Mucosa of rectum (tissue), 2 donors: ENCODE results near the gene PICALM.
A peak's percentile ranks its signal among the peaks of the same experiment; 100 is the strongest.

Experiments
- H3K27ac ChIP-seq, 2 donors: one replicate each; pipeline ENCODE4 v1.7.0; 2013; ENCODE audit warnings: inconsistent platforms in 2 of 2, low read depth in 2 of 2, low read length in 2 of 2
- H3K27me3 ChIP-seq, 2 donors: one replicate each; pipeline ENCODE4 v1.7.0; 2013; ENCODE audit warnings: low read length in 2 of 2; ENCODE audit not compliant: control insufficient read depth in 2 of 2, insufficient read depth in 2 of 2
- H3K36me3 ChIP-seq, 2 donors: one replicate each; pipeline ENCODE4 v1.7.0; 2013; ENCODE audit warnings: low read length in 2 of 2; ENCODE audit not compliant: control insufficient read depth in 2 of 2, insufficient read depth in 2 of 2
- H3K4me1 ChIP-seq, 2 donors: one replicate each; pipeline ENCODE4 v1.7.0; 2013; ENCODE audit warnings: low read length in 2 of 2, mild to moderate bottlenecking in 1 of 2; ENCODE audit not compliant: control insufficient read depth in 2 of 2, insufficient read depth in 2 of 2
- H3K4me3 ChIP-seq, 2 donors: one replicate each; pipeline ENCODE4 v1.7.0; 2013; ENCODE audit warnings: low read length in 2 of 2
- H3K9ac ChIP-seq, 2 donors: one replicate each; pipeline ENCODE4 v1.7.0; 2013; ENCODE audit warnings: low read length in 2 of 2, low read depth in 1 of 2, mild to moderate bottlenecking in 1 of 2
- H3K9me3 ChIP-seq, 2 donors: one replicate each; pipeline ENCODE4 v1.7.0; 2013; ENCODE audit warnings: low read length in 2 of 2; ENCODE audit not compliant: control insufficient read depth in 2 of 2
- donor health status: healthy.
- donor health status: Normal muscosa, but diverticular disease.

PICALM gene

GRCh38 chr11:86067009-86067850 is 1.7 kb downstream of the PICALM start:
- Histone ChIP-seq H3K4me1 (peaks cover 16 to 21% of the 10 kb centered on the region in 2 donors), H3K9me3 (no peaks in the 10 kb centered on the region), H3K4me3 (peak overlapping the region; percentile 97 to 98), H3K9ac (peak overlapping the region; percentile 97 to 98), H3K27ac (peak overlapping the region; percentile 93 to 97), H3K36me3 (no peaks in the 10 kb centered on the region), H3K27me3 (no peaks in the 10 kb centered on the region)

GRCh38 chr11:86066657-86067008 is 2.3 kb downstream of the PICALM start:
- Histone ChIP-seq H3K4me3 (peak overlapping the region; percentile 97 to 98), H3K9me3 (no peaks in the 10 kb centered on the region), H3K27ac (peak overlapping the region; percentile 93 to 97), H3K36me3 (no peaks in the 10 kb centered on the region), H3K27me3 (no peaks in the 10 kb centered on the region), H3K9ac (peak overlapping the region; percentile 44 to 97), H3K4me1 (peaks cover 19 to 21% of the 10 kb centered on the region in 2 donors)

GRCh38 chr11:86066033-86066432 is 2.9 kb downstream of the PICALM start:
- Histone ChIP-seq H3K4me1 (peaks cover 19 to 21% of the 10 kb centered on the region in 2 donors), H3K4me3 (peak overlapping the region; percentile 97 to 98), H3K9ac (peak overlapping the region; percentile 17 to 97), H3K9me3 (no peaks in the 10 kb centered on the region), H3K27me3 (no peaks in the 10 kb centered on the region), H3K27ac (peak overlapping the region in 1 of 2 donors; percentile 93), H3K36me3 (no peaks in the 10 kb centered on the region)

- Histone ChIP-seq H3K27me3 (no peaks in the 10 kb centered on the region), H3K9ac (no peak overlapping the region), H3K36me3 (no peaks in the 10 kb centered on the region), H3K9me3 (no peaks in the 10 kb centered on the region), H3K4me3 (peak overlapping the region in 1 of 2 donors; percentile 20), H3K4me1 (peaks cover 15 to 18% of the 10 kb centered on the region in 2 donors), H3K27ac (no peak overlapping the region)
Observed at GRCh38 chr11:86064220-86064803, 4.6 kb downstream of the PICALM start.

GRCh38 chr11:86063536-86063935 is 5.3 kb downstream of the PICALM start:
- Histone ChIP-seq H3K36me3 (no peaks in the 10 kb centered on the region), H3K9me3 (no peaks in the 10 kb centered on the region), H3K4me1 (peaks cover 15 to 22% of the 10 kb centered on the region in 2 donors), H3K27me3 (no peaks in the 10 kb centered on the region), H3K9ac (no peak overlapping the region), H3K27ac (no peak overlapping the region), H3K4me3 (no peak overlapping the region)

GRCh38 chr11:86062719-86063118 is 6.2 kb downstream of the PICALM start:
- peak overlapping the region in 1 of 2 donors; percentile 21 for H3K27ac ChIP-seq

GRCh38 chr11:86061483-86062205 is 7.2 kb downstream of the PICALM start:
- no peaks in the 10 kb centered on the region for H3K27me3 ChIP-seq
- H3K9ac ChIP-seq = no peak overlapping the region
- no peaks in the 10 kb centered on the region for H3K9me3 ChIP-seq
- no peak overlapping the region for H3K4me3 ChIP-seq
- peak overlapping the region in 1 of 2 donors; percentile 21 for H3K27ac ChIP-seq
- H3K36me3 ChIP-seq = no peaks in the 10 kb centered on the region
- H3K4me1 ChIP-seq = peaks cover 20 to 22% of the 10 kb centered on the region in 2 donors

More at GRCh38 chr11:86062719-86063118, 6.2 kb downstream of the PICALM start:
- H3K36me3 ChIP-seq = no peaks in the 10 kb centered on the region
- no peak overlapping the region for H3K9ac ChIP-seq
- H3K4me1 ChIP-seq = peaks cover 20 to 22% of the 10 kb centered on the region in 2 donors
- H3K27me3 ChIP-seq = no peaks in the 10 kb centered on the region
- no peak overlapping the region for H3K4me3 ChIP-seq
- no peaks in the 10 kb centered on the region for H3K9me3 ChIP-seq

- peaks cover 12 to 13% of the 10 kb centered on the region in 2 donors for H3K4me1 ChIP-seq
- no peak overlapping the region for H3K9ac ChIP-seq
- H3K4me3 ChIP-seq = no peak overlapping the region
- no peaks in the 10 kb centered on the region for H3K27me3 ChIP-seq
- no peaks in the 10 kb centered on the region for H3K9me3 ChIP-seq
- no peak overlapping the region for H3K27ac ChIP-seq
- H3K36me3 ChIP-seq = no peaks in the 10 kb centered on the region
Observed at GRCh38 chr11:86060544-86060943, 8.3 kb downstream of the PICALM start.

- H3K9ac ChIP-seq = no peak overlapping the region
- peaks cover 14 to 19% of the 10 kb centered on the region in 2 donors for H3K4me1 ChIP-seq
- H3K27me3 ChIP-seq = no peaks in the 10 kb centered on the region
- no peak overlapping the region for H3K27ac ChIP-seq
- no peaks in the 10 kb centered on the region for H3K9me3 ChIP-seq
- H3K4me3 ChIP-seq = no peak overlapping the region
- no peaks in the 10 kb centered on the region for H3K36me3 ChIP-seq
Observed at GRCh38 chr11:86058360-86058759, 10.5 kb downstream of the PICALM start.

GRCh38 chr11:86056351-86056854 is 12.5 kb downstream of the PICALM start:
- H3K36me3 ChIP-seq = no peaks in the 10 kb centered on the region
- peaks cover 14 to 23% of the 10 kb centered on the region in 2 donors for H3K4me1 ChIP-seq
- H3K4me3 ChIP-seq = no peak overlapping the region
- H3K9ac ChIP-seq = no peak overlapping the region
- H3K27me3 ChIP-seq = no peaks in the 10 kb centered on the region
- H3K9me3 ChIP-seq = no peaks in the 10 kb centered on the region
- H3K27ac ChIP-seq = no peak overlapping the region
